Transverse colon (tissue), 1 donor: ENCODE measurements around the gene LIPJ.

ENCODE experiments used
- EP300 ChIP-seq: sonication (generic); formaldehyde crosslinking; IDR thresholded peaks from one replicate; pipeline ENCODE4 v1.6.1; 2017; ENCODE audit warnings: antibody characterized with exemption, low read depth
- POLR2A ChIP-seq: fragments of 450-650 bp; IDR thresholded peaks from one replicate; pipeline ENCODE4 v1.6.1; 2016; ENCODE audit warnings: antibody characterized with exemption, mild to moderate bottlenecking, moderate library complexity

DNA sequence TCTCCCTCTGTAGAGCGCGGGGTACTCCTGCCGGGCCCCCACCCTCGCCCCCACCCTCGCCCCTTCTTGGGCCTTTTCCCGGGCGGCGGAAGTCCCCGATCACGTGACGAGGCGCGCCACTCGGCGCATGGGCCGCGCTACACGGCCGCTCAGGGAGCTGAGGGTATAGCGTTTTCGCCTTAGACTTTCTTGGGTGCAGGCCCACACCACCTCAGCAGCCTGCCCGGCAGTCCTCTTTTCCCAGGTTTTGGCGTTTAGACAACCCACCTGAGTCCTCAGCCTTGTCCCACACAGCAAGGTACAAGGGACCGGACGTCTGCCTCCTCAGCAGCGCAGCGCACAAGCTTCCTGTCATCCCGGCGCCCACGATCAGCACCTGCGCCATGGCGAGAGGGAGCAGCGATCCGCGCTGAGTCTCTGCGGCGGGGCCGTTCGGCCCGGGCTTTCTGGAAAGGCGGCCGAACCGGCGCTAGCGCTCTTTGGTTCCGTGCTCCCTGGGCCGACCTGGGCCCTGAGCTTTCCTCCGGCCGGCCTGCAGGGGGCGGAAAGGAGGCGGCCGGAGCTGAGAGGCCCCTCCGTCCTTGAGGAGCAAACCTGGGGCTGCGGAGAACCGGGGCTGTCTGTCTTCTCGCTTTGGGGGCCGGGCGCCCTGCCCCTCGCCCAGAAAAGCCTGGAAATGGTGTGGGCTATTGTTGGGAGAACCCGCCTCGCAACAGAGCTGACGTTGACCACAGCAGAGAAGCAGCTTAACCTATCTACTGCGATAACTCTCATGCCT lies 3.6 kb upstream of the LIPJ start, which contains the start of gene RNLS:
- TF ChIP-seq EP300 (no peak), POLR2A (peak; percentile 72)
